Loucy (cell line): Measurements from ENCODE around the gene PRKCE.

Experiments used
- H2AFZ ChIP-seq: fragments of 200-600 bp; sonication (generic); 2 replicates; pipeline ENCODE4 v1.6.0; 2016; ENCODE audit warnings: antibody characterized with exemption, mild to moderate bottlenecking, low read length, moderate library complexity
- H3F3A ChIP-seq: fragments of 200-600 bp; 2 replicates; pipeline ENCODE4 v1.6.0; 2016; ENCODE audit warnings: antibody characterized with exemption, low read depth, mild to moderate bottlenecking
- H3K27me3 ChIP-seq: fragments of 200-600 bp; sonication (generic); 2 replicates; pipeline ENCODE4 v1.6.1; 2014; ENCODE audit warnings: low read length, mild to moderate bottlenecking; ENCODE audit not compliant: insufficient read depth, poor library complexity, severe bottlenecking
- H3K36me3 ChIP-seq: fragments of 200-600 bp; sonication (generic); 2 replicates; pipeline ENCODE4 v1.6.1; 2016; ENCODE audit warnings: low read length; ENCODE audit not compliant: insufficient read depth
- H3K4me1 ChIP-seq: fragments of 200-600 bp; sonication (generic); 2 replicates; pipeline ENCODE4 v1.5.1; 2014; ENCODE audit warnings: low read length, mild to moderate bottlenecking; ENCODE audit not compliant: insufficient read depth, poor library complexity, severe bottlenecking
- H3K4me2 ChIP-seq: fragments of 200-600 bp; sonication (generic); 2 replicates; pipeline ENCODE4 v1.6.0; 2014; ENCODE audit warnings: antibody characterized with exemption, low read length, low read depth, mild to moderate bottlenecking; ENCODE audit not compliant: poor library complexity, severe bottlenecking
- H3K4me3 ChIP-seq: fragments of 200-600 bp; sonication (generic); 2 replicates; pipeline ENCODE4 v1.5.1; 2014; ENCODE audit warnings: low read length, mild to moderate bottlenecking, mixed read lengths; ENCODE audit not compliant: poor library complexity, severe bottlenecking
- H3K79me2 ChIP-seq: fragments of 200-600 bp; sonication (generic); 2 replicates; pipeline ENCODE4 v1.6.1; 2014; ENCODE audit warnings: low read length; ENCODE audit not compliant: insufficient read depth
- H3K9ac ChIP-seq: fragments of 200-600 bp; sonication (generic); 2 replicates; pipeline ENCODE4 v1.6.0; 2014; ENCODE audit warnings: mild to moderate bottlenecking, low read depth, low read length, moderate library complexity; ENCODE audit not compliant: poor library complexity, severe bottlenecking
- H3K9me2 ChIP-seq: fragments of 200-600 bp; sonication (generic); replicated peaks from 2 replicates; pipeline ENCODE4 v1.6.1; 2016; ENCODE audit warnings: low read depth, low read length, mixed read lengths
- H3K9me3 ChIP-seq: fragments of 200-600 bp; sonication (generic); 2 replicates; pipeline ENCODE4 v1.6.1; 2014; ENCODE audit warnings: mild to moderate bottlenecking, antibody characterized with exemption, low read length, low read depth; ENCODE audit not compliant: insufficient read depth
- H4K20me1 ChIP-seq: fragments of 200-600 bp; sonication (generic); 2 replicates; pipeline ENCODE4 v1.6.0; 2014; ENCODE audit warnings: antibody characterized with exemption, low read length, mild to moderate bottlenecking; ENCODE audit not compliant: insufficient read depth, poor library complexity, severe bottlenecking
- EZH2phosphoT487 ChIP-seq: fragments of 200-600 bp; IDR thresholded peaks from 2 replicates; pipeline ENCODE4 v1.6.1; 2018; ENCODE audit warnings: antibody characterized with exemption, mild to moderate bottlenecking, moderate library complexity, borderline replicate concordance
- TF ChIP-seq, protein P1 (sequence below): fragments of 200-600 bp; sonication (generic); conservative IDR thresholded peaks from 2 replicates; pipeline ENCODE4 v1.5.1; 2014; ENCODE audit warnings: mild to moderate bottlenecking, antibody characterized with exemption, low read length

The PRKCE gene

GRCh38 chr2:45922577-45922988 is 271.1 kb downstream of the PRKCE start:
- TF ChIP-seq, protein P1, sequence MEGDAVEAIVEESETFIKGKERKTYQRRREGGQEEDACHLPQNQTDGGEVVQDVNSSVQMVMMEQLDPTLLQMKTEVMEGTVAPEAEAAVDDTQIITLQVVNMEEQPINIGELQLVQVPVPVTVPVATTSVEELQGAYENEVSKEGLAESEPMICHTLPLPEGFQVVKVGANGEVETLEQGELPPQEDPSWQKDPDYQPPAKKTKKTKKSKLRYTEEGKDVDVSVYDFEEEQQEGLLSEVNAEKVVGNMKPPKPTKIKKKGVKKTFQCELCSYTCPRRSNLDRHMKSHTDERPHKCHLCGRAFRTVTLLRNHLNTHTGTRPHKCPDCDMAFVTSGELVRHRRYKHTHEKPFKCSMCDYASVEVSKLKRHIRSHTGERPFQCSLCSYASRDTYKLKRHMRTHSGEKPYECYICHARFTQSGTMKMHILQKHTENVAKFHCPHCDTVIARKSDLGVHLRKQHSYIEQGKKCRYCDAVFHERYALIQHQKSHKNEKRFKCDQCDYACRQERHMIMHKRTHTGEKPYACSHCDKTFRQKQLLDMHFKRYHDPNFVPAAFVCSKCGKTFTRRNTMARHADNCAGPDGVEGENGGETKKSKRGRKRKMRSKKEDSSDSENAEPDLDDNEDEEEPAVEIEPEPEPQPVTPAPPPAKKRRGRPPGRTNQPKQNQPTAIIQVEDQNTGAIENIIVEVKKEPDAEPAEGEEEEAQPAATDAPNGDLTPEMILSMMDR: no peak
- TF ChIP-seq EZH2phosphoT487: no peak
- no peak overlapping the region for H3K4me2 ChIP-seq
- H3K79me2 ChIP-seq: peaks cover 49% of the 10 kb centered on the region
- H3K4me3 ChIP-seq: no peak overlapping the region
- H3K4me1 ChIP-seq: peaks cover 51% of the 10 kb centered on the region
- no peaks in the 10 kb centered on the region for H3K27me3 ChIP-seq
- H3K9me3 ChIP-seq: no peaks in the 10 kb centered on the region
- H2AFZ ChIP-seq: no peak overlapping the region
- no peaks in the 10 kb centered on the region for H3K9me2 ChIP-seq
- H4K20me1 ChIP-seq: no peaks in the 10 kb centered on the region
- H3K9ac ChIP-seq: no peak overlapping the region
- H3F3A ChIP-seq: no peaks in the 10 kb centered on the region
- no peaks in the 10 kb centered on the region for H3K36me3 ChIP-seq

DNA sequence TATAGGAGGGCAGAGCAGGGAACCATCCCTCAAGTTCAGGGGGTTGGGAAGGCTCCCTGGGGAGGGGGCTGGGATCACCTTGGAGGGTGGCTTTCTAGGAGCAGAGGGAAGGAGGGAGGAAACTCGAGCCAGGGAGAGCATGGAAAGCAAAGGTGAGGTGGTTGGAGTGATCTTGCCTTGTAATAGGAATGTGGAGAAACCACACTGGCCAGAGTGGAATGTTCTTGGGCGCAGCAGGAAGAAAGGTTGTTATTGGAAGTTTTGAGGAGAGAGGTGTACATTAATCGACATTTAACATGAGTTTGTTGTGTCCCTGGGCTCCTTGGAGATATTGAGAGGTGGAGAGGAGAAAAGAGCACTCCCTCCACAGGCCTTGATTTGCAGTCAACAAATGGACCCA is 272.2 kb downstream of the PRKCE start:
- Histone ChIP-seq H3K9me3 (no peaks in the 10 kb centered on the region), H3K4me2 (no peak overlapping the region)

DNA sequence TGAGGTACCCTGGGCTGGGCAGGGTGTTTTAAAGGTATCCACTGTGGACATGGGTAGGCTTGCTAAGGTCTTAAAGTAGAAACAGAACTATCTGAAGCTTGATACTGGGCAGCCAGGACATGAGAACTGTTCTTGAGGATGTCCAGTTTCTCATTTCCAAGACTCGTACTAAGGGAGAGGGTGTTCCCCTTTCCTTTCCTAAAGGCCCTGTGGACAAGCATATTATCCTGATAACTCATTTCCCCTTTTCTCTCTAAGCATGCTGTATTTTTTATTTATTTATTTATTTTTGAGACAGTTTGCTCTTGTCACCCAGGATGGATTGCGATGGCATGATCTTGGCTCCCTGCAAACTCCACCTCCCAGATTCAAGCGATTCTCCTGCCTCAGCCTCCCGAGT is 273.6 kb downstream of the PRKCE start:
- no peaks in the 10 kb centered on the region for H3F3A ChIP-seq
- H3K4me1 ChIP-seq: peaks cover 30% of the 10 kb centered on the region
- no peak overlapping the region for H3K4me3 ChIP-seq
- H3K4me2 ChIP-seq: no peak overlapping the region
- H2AFZ ChIP-seq: no peak overlapping the region
- H3K79me2 ChIP-seq: peaks cover 49% of the 10 kb centered on the region
- no peaks in the 10 kb centered on the region for H3K9me3 ChIP-seq
- TF ChIP-seq, protein P1: no peak
- no peak for TF ChIP-seq EZH2phosphoT487
- H3K9ac ChIP-seq: no peak overlapping the region
- H4K20me1 ChIP-seq: no peaks in the 10 kb centered on the region
- no peaks in the 10 kb centered on the region for H3K9me2 ChIP-seq
- no peaks in the 10 kb centered on the region for H3K36me3 ChIP-seq
- no peaks in the 10 kb centered on the region for H3K27me3 ChIP-seq

More for the DNA sequence above, 272.2 kb downstream of the PRKCE start:
- no peaks in the 10 kb centered on the region for H3K36me3 ChIP-seq
- no peak for TF ChIP-seq EZH2phosphoT487
- TF ChIP-seq, protein P1: no peak
- no peaks in the 10 kb centered on the region for H3F3A ChIP-seq
- peaks cover 44% of the 10 kb centered on the region for H3K4me1 ChIP-seq
- no peaks in the 10 kb centered on the region for H3K9me2 ChIP-seq
- H4K20me1 ChIP-seq: no peaks in the 10 kb centered on the region
- H3K9ac ChIP-seq: no peak overlapping the region
- peaks cover 47% of the 10 kb centered on the region for H3K79me2 ChIP-seq
- H3K27me3 ChIP-seq: no peaks in the 10 kb centered on the region
- no peak overlapping the region for H2AFZ ChIP-seq
- H3K4me3 ChIP-seq: no peak overlapping the region
